OCI-LY1 (cell line): ENCODE data around the gene EIPR1.

Experiments
- H2AFZ ChIP-seq: fragments of 200-600 bp; sonication (generic), shearing (Covaris generic); 2 replicates; pipeline ENCODE4 v1.6.0; 2014; ENCODE audit warnings: antibody characterized with exemption, mild to moderate bottlenecking, low read length
- H3F3A ChIP-seq: fragments of 200-600 bp; sonication (generic), shearing (Covaris generic); 2 replicates; pipeline ENCODE4 v1.6.0; 2014; ENCODE audit warnings: mild to moderate bottlenecking, antibody characterized with exemption, low read length, moderate library complexity; ENCODE audit not compliant: insufficient read depth
- H3K27ac ChIP-seq: fragments of 200-600 bp; sonication (generic); 2 replicates; pipeline ENCODE4 v1.5.1; 2014; ENCODE audit warnings: low read length, mixed run types, mild to moderate bottlenecking, low read depth; ENCODE audit not compliant: poor library complexity, severe bottlenecking
- H3K27me3 ChIP-seq: fragments of 200-600 bp; sonication (generic); 2 replicates; pipeline ENCODE4 v1.6.0; 2014; ENCODE audit warnings: antibody characterized with exemption, mild to moderate bottlenecking, low read length, moderate library complexity; ENCODE audit not compliant: insufficient read depth
- H3K36me3 ChIP-seq: fragments of 200-600 bp; sonication (generic); 2 replicates; pipeline ENCODE4 v1.6.1; 2014; ENCODE audit warnings: mild to moderate bottlenecking, antibody characterized with exemption, low read length, moderate library complexity, mixed read lengths; ENCODE audit not compliant: insufficient read depth
- H3K4me1 ChIP-seq: fragments of 200-600 bp; sonication (generic); 2 replicates; pipeline ENCODE4 v1.5.1; 2014; ENCODE audit warnings: mild to moderate bottlenecking, low read length, moderate library complexity; ENCODE audit not compliant: insufficient read depth, severe bottlenecking
- H3K4me2 ChIP-seq: fragments of 200-600 bp; sonication (generic), shearing (Covaris generic); 2 replicates; pipeline ENCODE4 v1.6.1; 2014; ENCODE audit warnings: low read length
- H3K4me3 ChIP-seq: fragments of 200-600 bp; sonication (generic); 2 replicates; pipeline ENCODE4 v1.5.1; 2014; ENCODE audit warnings: low read length, low read depth, mild to moderate bottlenecking, mixed read lengths; ENCODE audit not compliant: poor library complexity, severe bottlenecking
- H3K79me2 ChIP-seq: fragments of 200-600 bp; shearing (Covaris generic); 2 replicates; pipeline ENCODE4 v1.6.1; 2016; ENCODE audit warnings: mixed run types, low read length, mixed read lengths; ENCODE audit not compliant: insufficient read depth
- H3K9ac ChIP-seq: fragments of 200-600 bp; sonication (generic), shearing (Covaris generic); 2 replicates; pipeline ENCODE4 v1.6.1; 2014; ENCODE audit warnings: mild to moderate bottlenecking, low read length, mixed read lengths
- H3K9me2 ChIP-seq: fragments of 200-600 bp; sonication (generic), shearing (Covaris generic); 2 replicates; pipeline ENCODE4 v1.6.1; 2014; ENCODE audit warnings: low read depth, mild to moderate bottlenecking, low read length, mixed read lengths
- H3K9me3 ChIP-seq: fragments of 200-600 bp; shearing (Covaris generic); 2 replicates; pipeline ENCODE4 v1.6.1; 2014; ENCODE audit warnings: low read length, mixed read lengths
- H4K20me1 ChIP-seq: fragments of 200-600 bp; sonication (generic), shearing (Covaris generic); 2 replicates; pipeline ENCODE4 v1.6.0; 2016; ENCODE audit warnings: mild to moderate bottlenecking, low read length; ENCODE audit not compliant: insufficient read depth
- EZH2 ChIP-seq: fragments of 200-600 bp; sonication (generic), shearing (Covaris generic); IDR thresholded peaks from 2 replicates; pipeline ENCODE4 v1.8.0; 2017; ENCODE audit warnings: borderline replicate concordance, mixed run types, mild to moderate bottlenecking, antibody characterized with exemption, low read length, moderate library complexity, mixed read lengths
- TF ChIP-seq, protein P1 (sequence below): fragments of 200-600 bp; sonication (generic), shearing (Covaris generic); IDR thresholded peaks from 2 replicates; pipeline ENCODE4 v1.5.1; 2017; ENCODE audit warnings: mild to moderate bottlenecking, antibody characterized with exemption, low read length, moderate library complexity, mixed read lengths

Gene EIPR1

DNA sequence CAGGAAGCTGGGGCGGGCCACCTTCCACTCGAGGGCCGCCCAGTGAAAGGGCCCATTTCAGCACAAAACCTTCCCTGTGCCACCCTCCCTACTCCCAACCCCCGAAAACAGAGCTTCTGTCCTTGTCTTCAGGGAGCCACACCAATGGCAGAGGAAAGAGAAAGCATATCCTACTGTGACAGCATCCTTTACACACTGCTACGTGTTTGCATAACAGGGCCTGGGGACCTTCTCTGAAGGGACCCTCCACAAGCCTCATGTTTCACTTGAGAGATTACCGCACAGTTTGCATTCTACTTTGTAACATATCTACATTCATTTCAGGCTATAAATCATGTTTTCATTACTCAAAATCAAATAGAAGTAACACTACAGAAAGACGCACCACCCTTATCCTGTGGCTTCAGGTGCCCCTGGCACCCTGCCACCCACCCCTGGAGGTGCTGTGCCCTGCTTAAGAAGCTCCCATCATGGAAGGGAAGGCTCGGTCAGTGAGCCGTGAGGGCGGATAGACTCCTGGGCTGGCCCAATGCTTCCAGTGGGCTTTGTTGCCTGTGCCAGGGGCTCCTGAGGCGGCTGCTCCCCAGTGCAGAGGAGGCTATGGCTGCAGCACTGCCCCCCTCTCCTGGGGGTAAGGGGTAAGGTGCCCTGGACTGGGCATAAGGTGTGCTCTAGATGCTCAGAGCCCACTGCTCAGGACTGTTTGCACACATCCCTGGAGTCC lies 52.0 kb downstream of the EIPR1 start:
- Histone ChIP-seq H4K20me1 (no peaks in the 10 kb centered on the region), H3K9me3 (no peaks in the 10 kb centered on the region), H3K4me3 (no peak overlapping the region), H3K4me2 (no peak overlapping the region), H3K9ac (no peak overlapping the region), H3K27ac (no peak overlapping the region), H3K9me2 (no peaks in the 10 kb centered on the region), H3K4me1 (no peaks in the 10 kb centered on the region), H3K79me2 (no peaks in the 10 kb centered on the region), H3K27me3 (no peaks in the 10 kb centered on the region), H2AFZ (no peak overlapping the region), H3F3A (no peaks in the 10 kb centered on the region), H3K36me3 (peaks cover 26% of the 10 kb centered on the region)
- no peak for TF ChIP-seq EZH2
- TF ChIP-seq, protein P1, sequence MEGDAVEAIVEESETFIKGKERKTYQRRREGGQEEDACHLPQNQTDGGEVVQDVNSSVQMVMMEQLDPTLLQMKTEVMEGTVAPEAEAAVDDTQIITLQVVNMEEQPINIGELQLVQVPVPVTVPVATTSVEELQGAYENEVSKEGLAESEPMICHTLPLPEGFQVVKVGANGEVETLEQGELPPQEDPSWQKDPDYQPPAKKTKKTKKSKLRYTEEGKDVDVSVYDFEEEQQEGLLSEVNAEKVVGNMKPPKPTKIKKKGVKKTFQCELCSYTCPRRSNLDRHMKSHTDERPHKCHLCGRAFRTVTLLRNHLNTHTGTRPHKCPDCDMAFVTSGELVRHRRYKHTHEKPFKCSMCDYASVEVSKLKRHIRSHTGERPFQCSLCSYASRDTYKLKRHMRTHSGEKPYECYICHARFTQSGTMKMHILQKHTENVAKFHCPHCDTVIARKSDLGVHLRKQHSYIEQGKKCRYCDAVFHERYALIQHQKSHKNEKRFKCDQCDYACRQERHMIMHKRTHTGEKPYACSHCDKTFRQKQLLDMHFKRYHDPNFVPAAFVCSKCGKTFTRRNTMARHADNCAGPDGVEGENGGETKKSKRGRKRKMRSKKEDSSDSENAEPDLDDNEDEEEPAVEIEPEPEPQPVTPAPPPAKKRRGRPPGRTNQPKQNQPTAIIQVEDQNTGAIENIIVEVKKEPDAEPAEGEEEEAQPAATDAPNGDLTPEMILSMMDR: no peak

DNA sequence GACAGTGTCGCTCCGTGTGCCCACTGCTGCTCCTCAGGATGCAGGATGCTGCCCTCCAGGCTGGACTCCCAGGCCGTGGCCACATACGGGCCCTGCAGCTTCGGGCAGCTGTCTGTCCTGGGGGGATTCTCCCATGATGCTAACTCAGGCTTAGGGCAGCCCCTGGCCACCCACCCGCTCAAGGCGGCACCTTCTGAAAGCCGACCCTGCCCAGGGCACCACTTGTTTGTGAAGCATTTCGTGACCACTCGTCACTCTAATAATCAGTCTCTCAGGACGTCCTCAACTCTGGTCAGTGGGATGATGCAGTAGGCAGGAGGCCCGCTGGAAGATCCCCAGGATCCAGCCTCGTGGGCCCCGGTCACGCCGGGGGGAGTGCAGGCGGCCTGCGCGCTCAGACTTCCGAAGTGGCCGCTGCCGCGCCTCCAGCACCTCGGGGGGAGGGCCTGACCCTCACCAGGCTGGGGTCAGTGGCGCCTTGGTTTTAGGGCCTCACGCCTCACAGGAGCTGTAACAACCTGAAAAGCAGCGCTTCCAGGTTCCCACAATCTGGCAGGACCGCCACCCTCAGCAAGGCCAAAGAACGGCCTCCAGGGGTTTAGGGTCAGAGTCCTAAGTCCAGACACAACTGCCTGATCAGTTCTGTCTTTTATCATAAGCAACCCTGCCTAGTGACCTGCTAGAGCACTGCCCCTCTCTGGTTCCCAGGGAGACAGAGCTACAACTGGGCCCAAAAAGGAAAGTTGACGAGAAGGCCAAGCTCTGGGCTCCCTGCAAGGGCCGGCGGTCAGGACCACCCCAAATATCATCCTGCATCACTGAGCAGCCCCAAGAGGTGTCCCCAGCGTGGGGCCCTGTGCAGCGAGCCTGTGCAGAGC lies 53.0 kb downstream of the EIPR1 start:
- no peaks in the 10 kb centered on the region for H3K79me2 ChIP-seq
- no peaks in the 10 kb centered on the region for H3K4me1 ChIP-seq
- no peaks in the 10 kb centered on the region for H3F3A ChIP-seq
- no peak overlapping the region for H3K4me3 ChIP-seq
- H2AFZ ChIP-seq: no peak overlapping the region
- no peak overlapping the region for H3K9ac ChIP-seq
- H3K27ac ChIP-seq: no peak overlapping the region
- peaks cover 22% of the 10 kb centered on the region for H3K36me3 ChIP-seq
- H3K27me3 ChIP-seq: no peaks in the 10 kb centered on the region
- H3K4me2 ChIP-seq: no peak overlapping the region
- no peaks in the 10 kb centered on the region for H3K9me2 ChIP-seq
- TF ChIP-seq, protein P1: no peak
- no peak for TF ChIP-seq EZH2
- H3K9me3 ChIP-seq: 0 out of 2 replicates have a peak, but pooled peaks cover 6% of the 10 kb centered on the region
- no peaks in the 10 kb centered on the region for H4K20me1 ChIP-seq

DNA sequence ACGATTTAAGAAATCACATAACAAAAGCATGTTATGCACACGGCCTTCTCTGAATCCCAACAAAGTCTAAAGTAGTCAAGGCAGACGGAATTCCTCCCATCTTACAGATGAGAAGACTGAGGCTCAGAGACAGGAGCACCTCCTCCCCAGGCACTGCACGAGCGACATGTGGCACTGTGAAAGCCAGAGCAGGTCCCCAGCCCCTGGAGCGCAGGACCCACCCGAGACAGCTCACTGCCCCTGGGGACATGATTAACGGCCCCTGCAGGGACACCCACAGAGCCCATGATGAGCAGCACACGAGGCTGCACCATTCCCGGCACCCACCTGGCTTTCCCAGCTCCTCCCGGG lies 53.6 kb downstream of the EIPR1 start:
- H3K4me2 ChIP-seq: no peak overlapping the region
- H3K27me3 ChIP-seq: no peaks in the 10 kb centered on the region
- no peak overlapping the region for H2AFZ ChIP-seq
- H3K79me2 ChIP-seq: no peaks in the 10 kb centered on the region
- H3K9ac ChIP-seq: no peak overlapping the region
- TF ChIP-seq, protein P1: no peak
- TF ChIP-seq EZH2: no peak
- no peak overlapping the region for H3K27ac ChIP-seq
- no peaks in the 10 kb centered on the region for H3K4me1 ChIP-seq
- no peak overlapping the region for H3K4me3 ChIP-seq
- H3K9me3 ChIP-seq: 0 out of 2 replicates have a peak, but pooled peaks cover 6% of the 10 kb centered on the region
- H3F3A ChIP-seq: no peaks in the 10 kb centered on the region
- peaks cover 27% of the 10 kb centered on the region for H3K36me3 ChIP-seq
- no peaks in the 10 kb centered on the region for H4K20me1 ChIP-seq
- H3K9me2 ChIP-seq: no peaks in the 10 kb centered on the region
